Measurements from ENCODE around the gene MMP17. TPM values are rescaled to one million over a fixed set of nuclear protein-coding genes. Genes with fewer than 3 reads are reported as not detected.

MMP17 gene
- total RNA-seq, 2 donors from 2014 or later = 4.6 to 12.1 TPM

- Histone ChIP-seq H3K36me3 (peaks cover 27% of the 10 kb centered on the region), H3K27me3 (replicated peaks; ENCODE audit: insufficient read depth) (no peaks in the 10 kb centered on the region), H3K4me1 (ENCODE audit: control insufficient read depth in 1 of 2, low read depth in 2 of 2) (peaks cover 0 to 4% of the 10 kb centered on the region in 2 donors), H3K9me3 (no peaks in the 10 kb centered on the region), H3K27ac (no peak overlapping the region), H3K4me3 (no peak overlapping the region)
- no peak for ATAC-seq (ENCODE audit: insufficient number of reproducible peaks, low FRiP score, low read depth)
- no peak for TF ChIP-seq CTCF (IDR thresholded peaks at IDR 0.05)
- DNase-seq (ENCODE audit: low spot score) = no peak
These were observed 42.3 kb upstream of the MMP17 start for GRCh38 chr12:131785763-131786330.

GRCh38 chr12:131786331-131786730 is 41.9 kb upstream of the MMP17 start:
- H3K4me1 ChIP-seq (ENCODE audit: control insufficient read depth in 1 of 2, low read depth in 2 of 2) = peaks cover 0 to 4% of the 10 kb centered on the region in 2 donors
- TF ChIP-seq CTCF (IDR thresholded peaks at IDR 0.05) = no peak
- H3K9me3 ChIP-seq = no peaks in the 10 kb centered on the region
- DNase-seq (ENCODE audit: low spot score) = no peak
- H3K27me3 ChIP-seq (replicated peaks; ENCODE audit: insufficient read depth) = no peaks in the 10 kb centered on the region
- peaks cover 29% of the 10 kb centered on the region for H3K36me3 ChIP-seq
- H3K4me3 ChIP-seq = no peak overlapping the region
- H3K27ac ChIP-seq = no peak overlapping the region
- ATAC-seq (ENCODE audit: insufficient number of reproducible peaks, low FRiP score, low read depth) = no peak

- Histone ChIP-seq H3K4me1 (ENCODE audit: control insufficient read depth in 1 of 2, low read depth in 2 of 2) (peaks cover 0 to 4% of the 10 kb centered on the region in 2 donors), H3K9me3 (no peaks in the 10 kb centered on the region), H3K4me3 (no peak overlapping the region), H3K36me3 (peaks cover 30% of the 10 kb centered on the region), H3K27me3 (replicated peaks; ENCODE audit: insufficient read depth) (no peaks in the 10 kb centered on the region), H3K27ac (no peak overlapping the region)
- ATAC-seq (ENCODE audit: insufficient number of reproducible peaks, low FRiP score, low read depth) (no peak), DNase-seq (ENCODE audit: low spot score) (no peak)
- no peak for TF ChIP-seq CTCF (IDR thresholded peaks at IDR 0.05)
These were observed 41.0 kb upstream of the MMP17 start for GRCh38 chr12:131787143-131787660.

GRCh38 chr12:131788070-131788469 is 40.1 kb upstream of the MMP17 start:
- no peak overlapping the region for H3K27ac ChIP-seq
- ATAC-seq (ENCODE audit: insufficient number of reproducible peaks, low FRiP score, low read depth) = no peak
- H3K4me3 ChIP-seq = no peak overlapping the region
- DNase-seq (ENCODE audit: low spot score) = no peak
- peaks cover 0 to 3% of the 10 kb centered on the region in 2 donors for H3K4me1 ChIP-seq (ENCODE audit: control insufficient read depth in 1 of 2, low read depth in 2 of 2)
- H3K9me3 ChIP-seq = no peaks in the 10 kb centered on the region
- H3K36me3 ChIP-seq = peaks cover 35% of the 10 kb centered on the region
- no peaks in the 10 kb centered on the region for H3K27me3 ChIP-seq (replicated peaks; ENCODE audit: insufficient read depth)
- TF ChIP-seq CTCF (IDR thresholded peaks at IDR 0.05) = no peak

DNA sequence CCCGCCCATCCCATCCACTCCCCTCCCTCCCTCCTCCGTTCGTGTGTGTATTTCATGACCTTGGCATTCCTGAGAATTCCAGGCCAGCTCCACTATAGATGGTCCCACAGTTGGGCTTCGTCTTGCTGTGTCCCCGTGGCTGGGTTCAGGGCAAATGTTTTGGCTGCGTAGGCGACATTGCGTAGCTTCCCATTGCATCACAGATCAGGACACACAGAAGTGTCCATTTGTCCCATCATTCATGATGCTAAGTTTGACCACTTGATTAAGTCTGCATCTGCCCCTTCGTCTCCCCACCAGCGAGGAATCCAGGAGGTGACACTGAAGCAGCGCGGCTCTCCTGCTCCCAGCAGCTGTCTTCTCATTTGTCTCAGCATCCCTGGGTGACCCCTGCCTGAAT is 38.6 kb upstream of the MMP17 start:
- Histone ChIP-seq H3K36me3 (peaks cover 51% of the 10 kb centered on the region), H3K27ac (no peak overlapping the region), H3K9me3 (no peaks in the 10 kb centered on the region), H3K27me3 (replicated peaks; ENCODE audit: insufficient read depth) (no peaks in the 10 kb centered on the region), H3K4me1 (ENCODE audit: control insufficient read depth in 1 of 2, low read depth in 2 of 2) (no peaks in the 10 kb centered on the region), H3K4me3 (no peak overlapping the region)
- ATAC-seq (ENCODE audit: insufficient number of reproducible peaks, low FRiP score, low read depth) = no peak
- TF ChIP-seq CTCF (IDR thresholded peaks at IDR 0.05) = no peak
- DNase-seq (ENCODE audit: low spot score) = no peak
